HG02884 (cell line): ENCODE results near the gene SYK.
"Not testable (repeated sequence)": the region's sequence is repeated elsewhere in the genome, so short reads cannot be mapped to it uniquely, and the experiment has no call there.

ENCODE experiments used
- ATAC-seq: cut with Tn5 transposase; IDR thresholded peaks from one replicate; pipeline ENCODE4 v1.9.1; 2021; ENCODE audit warnings: mild to moderate bottlenecking, moderate library complexity; ENCODE audit not compliant: unreplicated experiment

Gene SYK

GRCh38 chr9:90795084-90795483 is 6.5 kb upstream of the SYK start:
- no peak for ATAC-seq

- ATAC-seq, result no peak
These were observed 5.7 kb upstream of the SYK start for GRCh38 chr9:90795871-90796317.

- ATAC-seq, result no peak
These were observed 2.3 kb upstream of the SYK start for GRCh38 chr9:90799271-90799852.

- ATAC-seq, result no peak
These were observed 329 bp downstream of the SYK start for GRCh38 chr9:90801973-90802322.

- ATAC-seq, result no peak
These were observed 867 bp downstream of the SYK start for GRCh38 chr9:90802386-90802985.

- no peak for ATAC-seq
These were observed 2.4 kb downstream of the SYK start for GRCh38 chr9:90803860-90804593.

GRCh38 chr9:90805006-90805996 is 3.7 kb downstream of the SYK start:
- ATAC-seq, result no peak

GRCh38 chr9:90807006-90807405 is 5.4 kb downstream of the SYK start:
- ATAC-seq, result no peak

GRCh38 chr9:90808398-90808797 is 6.8 kb downstream of the SYK start:
- no peak for ATAC-seq

GRCh38 chr9:90808890-90809685 is 7.5 kb downstream of the SYK start:
- ATAC-seq, result no peak

- ATAC-seq, result no peak
These were observed 9.1 kb downstream of the SYK start for GRCh38 chr9:90810691-90811090.

GRCh38 chr9:90813046-90813445 is 11.4 kb downstream of the SYK start:
- no peak for ATAC-seq

GRCh38 chr9:90813523-90813922 is 11.9 kb downstream of the SYK start:
- no peak for ATAC-seq

GRCh38 chr9:90814355-90814754 is 12.7 kb downstream of the SYK start:
- no peak for ATAC-seq

GRCh38 chr9:90815183-90815943 is 13.7 kb downstream of the SYK start:
- ATAC-seq, result no peak

GRCh38 chr9:90815944-90816357 is 14.3 kb downstream of the SYK start:
- ATAC-seq, result no peak

- ATAC-seq, result no peak
These were observed 15.1 kb downstream of the SYK start for GRCh38 chr9:90816690-90817089.

- no peak for ATAC-seq
These were observed 16.7 kb downstream of the SYK start for GRCh38 chr9:90818279-90818678.

GRCh38 chr9:90820406-90820805 is 18.8 kb downstream of the SYK start:
- ATAC-seq, result not testable (repeated sequence)

GRCh38 chr9:90821236-90821635 is 19.6 kb downstream of the SYK start:
- not testable (repeated sequence) for ATAC-seq
